KOPT-K1 (cell line): ENCODE results near the gene RANBP3.
A peak's percentile ranks its signal among the peaks of the same experiment; 100 is the strongest.

Experiments
- H3K27ac ChIP-seq: fragments of 200-600 bp; sonication (generic); 2 replicates; pipeline ENCODE4 v1.5.1; 2016; ENCODE audit warnings: antibody characterized with exemption, mild to moderate bottlenecking, low read depth, low read length; ENCODE audit not compliant: poor library complexity, severe bottlenecking
- H3K36me3 ChIP-seq: fragments of 200-600 bp; sonication (generic); 2 replicates; pipeline ENCODE4 v1.5.1; 2017; ENCODE audit warnings: antibody characterized with exemption, mild to moderate bottlenecking, low read length, moderate library complexity; ENCODE audit not compliant: insufficient read depth
- H3K9me3 ChIP-seq: fragments of 200-600 bp; sonication (generic); 2 replicates; pipeline ENCODE4 v1.5.1; 2017; ENCODE audit warnings: antibody characterized with exemption, low read length, mild to moderate bottlenecking; ENCODE audit not compliant: insufficient read depth, poor library complexity, severe bottlenecking

The RANBP3 gene

DNA sequence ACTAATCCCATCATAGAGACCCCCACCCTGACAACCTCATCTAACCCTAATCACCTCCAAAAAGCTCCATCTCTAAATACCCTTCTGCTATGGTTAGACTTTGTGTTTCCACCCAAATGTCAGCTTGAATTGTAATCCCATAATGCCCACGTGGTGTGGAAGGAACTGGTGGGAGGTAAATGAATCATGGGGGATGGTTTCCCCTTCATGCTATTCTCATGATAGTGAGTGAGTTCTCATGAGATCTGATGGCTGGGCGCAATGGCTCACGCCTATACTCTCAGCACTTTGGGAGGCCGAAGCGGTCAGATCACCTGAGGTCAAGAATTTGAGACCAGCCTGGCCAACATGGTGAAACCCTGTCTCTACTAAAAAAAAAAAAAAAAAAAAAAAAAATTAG is 70.7 kb downstream of the RANBP3 start:
- Histone ChIP-seq H3K27ac (no peak overlapping the region), H3K9me3 (no peaks in the 10 kb centered on the region), H3K36me3 (peaks cover 13% of the 10 kb centered on the region; the same call in 1 of the 2 replicates)

DNA sequence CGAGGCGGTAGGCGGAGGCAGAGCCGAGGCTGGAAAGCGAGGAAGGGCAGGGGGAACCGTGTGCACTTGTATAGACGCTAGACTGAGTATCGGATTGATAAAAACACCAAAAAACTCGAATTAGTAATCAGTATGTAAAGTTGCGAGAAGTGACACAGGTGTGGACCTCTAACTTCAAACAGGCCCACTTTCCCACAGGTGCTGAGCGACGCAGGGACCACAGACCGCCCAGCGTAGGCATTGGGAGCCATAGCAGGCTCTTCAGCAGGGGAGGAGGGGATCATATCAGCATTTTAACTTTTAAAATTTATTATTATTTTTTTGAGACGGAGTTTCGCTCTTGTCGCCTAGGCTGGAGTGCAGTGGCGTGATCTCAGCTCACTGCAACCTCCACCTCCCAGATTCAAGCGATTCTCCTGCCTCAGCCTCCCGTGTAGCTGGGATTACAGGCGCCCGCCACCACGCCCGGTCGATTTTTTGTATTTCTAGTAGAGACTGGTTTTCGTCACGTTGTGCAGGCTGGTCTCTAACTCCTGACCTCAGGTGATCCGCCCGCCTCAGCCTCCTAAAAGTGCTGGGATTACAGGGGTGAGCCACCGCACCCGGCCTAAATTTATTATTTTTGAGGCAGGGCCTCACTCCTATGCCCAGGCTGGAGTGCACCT is 72.7 kb downstream of the RANBP3 start:
- Histone ChIP-seq H3K27ac (peak overlapping the region; percentile 68), H3K36me3 (peaks cover 23% of the 10 kb centered on the region; the same call in 1 of the 2 replicates), H3K9me3 (no peaks in the 10 kb centered on the region)

DNA sequence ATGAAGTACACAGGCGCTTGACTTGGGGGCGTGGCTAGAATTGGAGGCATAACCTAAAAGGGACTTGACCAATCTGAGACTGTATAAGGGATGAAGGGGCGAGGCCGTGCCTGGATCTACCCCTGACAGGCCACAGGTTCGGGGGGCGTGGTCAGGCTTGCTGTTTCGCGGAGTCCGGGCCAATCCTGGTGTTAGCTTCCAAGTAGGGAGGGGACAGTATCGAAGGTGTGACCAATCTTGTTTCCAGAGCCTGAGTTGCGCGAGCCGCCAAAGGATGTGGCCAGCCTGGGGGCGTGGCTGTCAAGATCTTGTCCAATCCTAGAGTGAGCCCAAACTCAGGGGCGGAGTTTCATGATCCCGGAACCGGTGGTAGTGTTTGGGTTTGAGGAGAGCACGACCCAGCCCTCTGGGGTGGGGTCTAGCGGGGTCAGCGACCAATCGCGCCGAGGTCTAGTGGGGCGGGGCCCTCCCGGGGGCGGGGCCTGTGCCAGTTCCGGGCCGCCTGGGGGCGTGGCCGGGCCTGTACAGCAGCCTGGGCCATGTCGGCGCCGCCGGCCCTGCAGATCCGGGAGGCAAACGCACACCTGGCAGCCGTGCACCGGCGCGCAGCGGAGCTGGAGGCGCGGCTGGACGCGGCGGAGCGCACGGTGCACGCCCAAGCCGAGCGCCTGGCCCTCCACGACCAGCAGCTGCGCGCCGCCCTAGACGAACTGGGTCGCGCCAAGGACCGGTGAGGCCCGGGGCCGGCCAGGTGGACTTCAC is 73.4 kb downstream of the RANBP3 start, which contains the start of gene VMAC:
Gene VMAC (plus strand): TSS at position 521 of the 762 bp plus-strand sequence. CDS start 19 bp downstream, at position 540.
- H3K9me3 ChIP-seq = no peaks in the 10 kb centered on the region
- H3K36me3 ChIP-seq = peaks cover 22% of the 10 kb centered on the region; the same call in 1 of the 2 replicates
- peak within 1 kb of the TSS; percentile 87 for H3K27ac ChIP-seq

DNA sequence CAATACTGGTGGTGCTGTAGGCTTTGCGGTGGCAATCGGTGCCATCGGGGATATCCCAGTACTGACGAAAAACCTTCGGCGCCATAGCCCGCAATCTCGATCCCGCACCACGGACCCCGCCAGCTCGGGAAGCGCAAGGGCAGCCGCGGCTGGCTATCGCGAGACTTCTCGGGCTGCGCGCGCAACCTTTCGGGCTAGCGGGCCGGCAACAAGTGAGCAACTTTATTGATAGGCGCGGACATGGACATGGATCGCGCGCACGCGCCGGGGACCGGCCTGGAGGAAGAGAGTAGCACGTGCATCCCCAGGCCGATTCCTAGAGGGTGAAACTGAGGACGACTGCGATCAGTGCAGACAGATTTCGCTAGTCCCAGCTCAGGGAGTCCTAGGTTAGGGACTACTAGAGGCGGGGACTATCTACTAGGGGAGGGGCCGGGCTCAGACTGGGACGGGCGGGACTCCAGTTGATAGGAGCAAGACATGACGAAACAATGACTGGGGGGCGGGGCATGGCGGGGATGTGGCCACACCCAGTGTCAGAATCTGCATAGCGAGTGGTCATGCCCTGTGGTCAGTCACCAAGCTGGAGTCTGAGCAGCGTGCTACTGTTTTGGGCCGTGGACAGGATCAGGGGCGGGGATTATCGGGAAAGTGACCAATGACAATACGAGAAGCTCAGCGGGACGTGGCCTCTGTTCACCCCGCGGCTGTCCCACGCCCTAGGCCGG is 74.2 kb downstream of the RANBP3 start, which contains the start of gene NDUFA11:
Gene NDUFA11 (minus strand): TSS at position 167 of the 728 bp plus-strand sequence. CDS start 82 bp downstream, at position 85.
- Histone ChIP-seq H3K9me3 (no peaks in the 10 kb centered on the region), H3K36me3 (peaks cover 18% of the 10 kb centered on the region; the same call in 1 of the 2 replicates)

DNA sequence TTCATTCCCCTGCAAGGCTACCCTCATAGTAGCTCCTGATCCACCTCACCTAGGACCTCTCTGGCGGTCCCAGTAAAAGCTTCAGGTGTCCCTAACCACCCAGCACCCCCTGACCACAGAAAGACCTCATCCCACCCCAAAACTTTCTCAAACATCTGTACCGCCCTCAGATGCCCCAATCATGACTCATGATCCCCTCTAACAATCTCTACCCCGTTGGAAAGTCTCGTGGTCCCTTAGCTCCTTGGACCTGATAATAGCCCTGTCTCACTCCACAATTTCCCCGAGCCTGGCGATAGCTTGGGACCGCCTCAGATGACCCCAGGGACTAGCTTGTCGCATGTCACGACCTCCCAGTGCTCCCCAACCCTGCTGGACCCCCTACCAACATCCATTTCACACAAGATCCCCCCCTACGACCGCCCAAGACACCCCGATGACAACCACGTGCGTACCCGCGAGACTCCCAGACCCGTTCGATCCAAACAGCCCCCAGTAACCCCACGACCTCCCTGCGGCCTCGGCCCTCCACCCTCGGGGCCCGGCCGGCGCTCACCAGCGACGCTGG is 74.8 kb downstream of the RANBP3 start:
- no peaks in the 10 kb centered on the region for H3K9me3 ChIP-seq
- H3K27ac ChIP-seq = peak overlapping the region; percentile 87
- H3K36me3 ChIP-seq = peaks cover 18% of the 10 kb centered on the region; the same call in 1 of the 2 replicates

More for the DNA sequence above, 74.2 kb downstream of the RANBP3 start, which contains the start of gene NDUFA11:
- H3K27ac ChIP-seq = peak within 1 kb of the TSS; percentile 87

DNA sequence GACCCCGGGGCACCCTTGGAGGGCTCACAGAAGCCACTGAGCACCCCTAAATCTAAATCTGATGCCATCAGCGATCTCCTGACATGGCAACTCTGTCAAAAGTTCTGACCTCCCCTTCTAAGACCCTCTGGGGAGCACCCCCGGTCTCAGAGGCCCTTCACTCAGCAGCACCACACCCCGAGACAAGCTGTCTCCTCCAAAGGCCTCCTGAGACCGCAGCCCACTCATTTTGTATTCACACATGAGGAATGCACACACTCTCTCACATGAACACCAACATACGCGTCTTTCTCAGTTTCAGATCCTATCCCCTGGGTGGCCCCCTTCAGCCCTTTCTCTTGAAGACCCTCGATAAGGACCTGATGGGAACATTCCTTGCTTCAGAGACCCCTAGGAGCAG is 77.0 kb downstream of the RANBP3 start:
- Histone ChIP-seq H3K27ac (no peak overlapping the region), H3K36me3 (peaks cover 29% of the 10 kb centered on the region; the same call in 1 of the 2 replicates), H3K9me3 (no peaks in the 10 kb centered on the region)

DNA sequence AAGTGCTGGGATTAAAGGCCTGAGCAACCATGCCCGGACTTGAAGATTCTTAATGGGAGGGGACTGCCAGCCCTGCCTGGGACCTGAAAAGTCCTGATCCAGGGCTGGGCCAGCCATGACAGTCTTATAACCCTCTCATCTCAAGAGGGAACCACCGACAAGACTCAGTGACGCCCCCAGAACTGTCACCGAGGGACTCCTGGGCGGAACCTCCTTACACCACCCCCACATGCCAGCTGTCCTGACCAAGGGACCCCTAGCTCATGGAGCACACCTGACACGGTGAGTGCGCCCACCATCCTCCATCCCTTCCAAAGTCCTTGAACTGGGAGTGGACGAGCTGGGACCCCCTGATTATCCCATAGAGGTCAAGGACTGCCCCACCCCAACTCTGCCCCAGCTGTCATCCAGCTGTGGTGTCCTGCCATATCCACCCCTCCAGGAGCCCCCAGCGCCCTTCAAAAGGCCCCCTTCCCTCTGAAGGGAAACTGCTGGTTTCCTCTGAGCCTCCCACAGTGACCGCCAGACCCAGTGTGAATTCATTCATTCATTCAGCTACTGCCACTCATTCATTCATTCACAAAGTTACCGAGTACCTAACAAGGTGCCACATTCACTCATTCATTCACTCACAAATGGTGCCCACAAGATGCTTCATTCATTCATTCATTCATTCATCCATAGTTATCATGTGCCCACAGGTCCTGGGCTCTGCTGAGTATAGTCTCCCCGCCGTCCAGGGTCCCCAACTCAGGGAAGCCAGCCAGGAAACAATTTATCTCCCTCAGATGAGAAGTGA is 78.0 kb downstream of the RANBP3 start:
- Histone ChIP-seq H3K36me3 (peaks cover 40% of the 10 kb centered on the region; the same call in 1 of the 2 replicates), H3K9me3 (no peaks in the 10 kb centered on the region), H3K27ac (no peak overlapping the region)

DNA sequence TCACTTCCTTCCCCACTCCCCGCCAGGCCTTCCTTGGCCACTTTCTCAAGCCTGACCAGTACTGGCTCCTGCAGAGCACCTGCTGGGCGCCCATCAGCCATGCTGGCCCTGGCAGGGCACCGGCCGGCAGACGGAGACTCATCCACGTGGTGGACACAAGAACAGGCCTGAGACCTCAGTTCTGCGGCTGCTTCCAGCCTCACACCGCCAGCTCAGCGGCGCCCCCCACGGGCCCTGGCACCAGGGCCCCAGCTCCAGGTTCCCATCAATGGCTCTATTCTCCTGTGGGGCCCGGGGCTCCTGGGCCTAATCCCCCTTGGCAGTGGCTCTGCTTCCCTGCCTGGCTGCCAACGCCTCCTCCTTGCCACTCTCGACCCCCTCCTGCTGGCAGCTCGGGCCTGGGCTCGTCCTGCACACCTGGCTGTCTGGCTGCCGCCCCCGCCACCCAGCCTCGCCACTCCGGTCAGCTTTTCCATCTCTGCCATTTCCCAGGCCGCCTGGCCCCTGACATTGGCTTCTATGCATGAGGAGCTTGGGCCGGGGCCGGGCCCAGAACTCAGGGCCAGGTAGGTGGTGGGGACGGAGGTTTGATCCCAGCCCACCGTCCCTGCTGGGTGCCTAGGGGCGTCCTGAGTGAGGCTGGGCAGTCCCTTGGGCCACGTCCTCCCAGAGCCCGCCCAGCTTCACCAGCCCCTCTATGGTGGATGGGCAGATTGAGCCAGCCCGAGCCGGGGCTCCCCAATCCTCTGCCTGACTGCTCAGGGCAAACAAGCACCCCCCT is 80.6 kb downstream of the RANBP3 start:
- H3K27ac ChIP-seq = no peak overlapping the region
- H3K9me3 ChIP-seq = no peaks in the 10 kb centered on the region
- peaks cover 49% of the 10 kb centered on the region; the same call in 1 of the 2 replicates for H3K36me3 ChIP-seq

DNA sequence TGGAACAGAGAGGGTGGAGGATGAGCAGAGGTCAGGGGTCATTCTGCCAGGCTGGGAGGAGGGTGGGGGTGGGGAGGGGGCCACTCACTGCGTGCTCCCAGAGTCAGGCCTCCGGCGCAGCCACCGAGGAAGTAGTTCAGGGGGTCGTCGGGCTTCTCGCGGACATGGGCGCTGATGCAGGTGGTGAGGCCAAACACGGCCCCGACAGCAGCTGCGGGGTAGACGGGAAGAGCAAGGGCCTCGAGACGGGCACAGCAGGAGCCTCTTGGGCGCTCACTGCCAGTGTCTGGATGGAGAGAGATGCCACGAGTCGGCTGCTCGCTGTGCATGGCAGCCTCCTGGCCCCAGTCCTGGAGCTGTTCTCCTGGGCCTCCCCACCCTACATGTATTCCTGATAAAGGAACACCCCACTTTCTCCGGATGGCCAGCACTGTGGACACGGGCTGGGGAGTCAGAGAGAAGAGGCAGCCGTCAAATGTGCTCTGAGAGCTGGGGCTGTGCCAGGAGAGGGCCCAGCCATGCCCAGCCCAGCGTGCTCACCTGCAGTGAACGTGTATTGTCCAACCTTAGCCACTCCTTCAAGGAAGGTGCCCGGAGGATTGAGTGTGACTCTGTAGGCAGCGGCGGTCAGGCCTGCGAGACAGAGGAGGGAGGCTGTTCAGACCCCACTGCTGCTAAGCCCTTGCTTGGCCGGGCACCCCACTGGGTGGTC is 81.4 kb downstream of the RANBP3 start:
- no peak overlapping the region for H3K27ac ChIP-seq
- H3K36me3 ChIP-seq = peaks cover 49% of the 10 kb centered on the region; the same call in 1 of the 2 replicates
- no peaks in the 10 kb centered on the region for H3K9me3 ChIP-seq

DNA sequence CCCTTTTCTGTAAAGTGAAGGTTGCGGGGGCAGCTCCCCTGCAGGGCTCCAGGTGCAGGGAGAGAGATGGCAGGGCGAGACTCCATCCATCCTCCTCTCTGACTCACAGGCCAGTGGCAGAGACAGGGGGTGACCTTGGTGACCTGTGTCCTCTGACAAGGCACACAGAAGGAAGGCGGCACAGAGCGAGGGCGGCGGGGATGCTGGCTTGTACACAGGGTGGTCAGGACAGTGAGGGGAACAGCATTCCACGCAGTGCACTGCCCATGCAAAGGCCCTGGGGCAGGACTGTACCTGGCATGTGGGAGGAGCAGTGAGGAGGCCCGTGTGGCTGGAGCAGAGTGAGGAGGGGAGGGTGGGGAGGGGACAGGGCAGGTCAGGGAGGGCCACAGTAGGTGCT is 82.0 kb downstream of the RANBP3 start:
- H3K9me3 ChIP-seq = no peaks in the 10 kb centered on the region
- no peak overlapping the region for H3K27ac ChIP-seq
- H3K36me3 ChIP-seq = peaks cover 42% of the 10 kb centered on the region; the same call in 1 of the 2 replicates

DNA sequence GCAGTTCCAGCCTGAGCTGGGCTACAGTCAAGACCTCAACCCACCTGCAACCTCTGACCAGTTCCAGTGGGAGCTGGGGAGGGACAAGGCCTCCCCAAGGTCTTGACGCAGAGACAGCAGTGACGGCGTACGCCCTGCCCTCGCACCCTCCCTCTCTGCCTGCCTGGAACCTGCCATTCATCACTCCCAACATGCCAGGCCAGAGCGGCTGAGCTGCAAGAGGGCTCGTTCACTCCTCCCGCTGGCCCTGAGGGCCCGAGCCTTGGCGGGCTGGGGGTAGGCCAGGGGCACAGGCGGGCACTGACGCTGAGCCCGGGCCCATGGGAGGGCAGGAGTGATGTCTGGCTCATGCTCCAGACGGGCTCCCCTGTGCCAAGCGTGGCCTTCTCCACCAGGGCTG is 82.5 kb downstream of the RANBP3 start:
- H3K9me3 ChIP-seq = no peaks in the 10 kb centered on the region
- peaks cover 40% of the 10 kb centered on the region; the same call in 1 of the 2 replicates for H3K36me3 ChIP-seq
- no peak overlapping the region for H3K27ac ChIP-seq

DNA sequence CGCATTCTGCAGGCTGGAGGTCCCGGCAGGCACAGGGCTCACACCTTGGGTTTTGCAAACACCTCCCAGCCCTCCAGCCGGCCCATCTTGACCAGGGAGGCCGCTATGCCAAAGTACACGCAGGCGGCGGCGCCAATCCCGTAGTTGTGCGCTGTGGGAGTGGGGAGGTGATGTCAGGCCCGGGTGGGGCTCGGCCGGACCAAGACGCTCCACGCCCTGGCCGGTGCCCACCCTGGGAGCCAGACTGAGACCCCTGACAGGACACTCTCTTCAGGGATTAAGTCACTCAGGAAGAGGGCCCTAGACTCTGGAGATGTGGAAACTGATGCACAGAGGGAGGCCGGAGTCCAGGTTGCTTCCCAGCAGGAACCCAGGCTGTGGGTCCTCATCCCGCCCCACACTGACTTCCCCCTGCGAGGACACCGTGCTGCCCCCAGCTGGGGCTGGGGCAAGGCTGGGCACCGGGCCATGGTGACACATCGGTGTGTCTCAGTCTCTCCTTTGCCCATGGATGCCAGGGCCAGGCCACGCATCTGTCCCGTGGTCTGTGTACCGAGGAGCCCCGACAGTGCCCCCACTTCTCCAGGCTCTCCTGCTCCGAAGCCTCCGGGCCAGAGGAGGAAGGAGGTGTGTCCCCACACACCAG is 83.1 kb downstream of the RANBP3 start:
- Histone ChIP-seq H3K27ac (no peak overlapping the region), H3K36me3 (peaks cover 34% of the 10 kb centered on the region; the same call in 1 of the 2 replicates), H3K9me3 (no peaks in the 10 kb centered on the region)
